HepG2 (cell line): Measurements from ENCODE around the gene LTK. TPM values are rescaled to one million over a fixed set of nuclear protein-coding genes. Genes with fewer than 3 reads are reported as not detected.

Experiments
- ARID5B ChIP-seq: IDR thresholded peaks from 2 replicates; pipeline ENCODE4 v1.4.0; 2020; ENCODE audit warnings: mild to moderate bottlenecking, missing genetic modification reagents
- ATF4 ChIP-seq, 2 experiments: fragments of 450-650 bp in 1 of 2; sonication (generic) in 1 of 2; formaldehyde crosslinking; IDR thresholded peaks; 2 replicates each; pipeline versions ENCODE4 v1.5.0 to v1.8.0; 2020 to 2022; ENCODE audit warnings: mild to moderate bottlenecking in 1 of 2, missing genetic modification reagents in 1 of 2
- CEBPB ChIP-seq: IDR thresholded peaks from 2 replicates; pipeline ENCODE4 v1.6.1; 2011; ENCODE audit warnings: low read depth, low read length, improper control_type of control experiment, borderline replicate concordance
- DZIP1 ChIP-seq: sonication (generic); formaldehyde crosslinking; IDR thresholded peaks from 2 replicates; pipeline ENCODE4 v1.5.0; 2020; ENCODE audit warnings: mild to moderate bottlenecking, missing genetic modification reagents
- MED1 ChIP-seq: sonication (generic); formaldehyde crosslinking; IDR thresholded peaks from 2 replicates; pipeline ENCODE4 v1.4.0; 2020; ENCODE audit warnings: missing genetic modification reagents
- SIX4 ChIP-seq: sonication (generic); formaldehyde crosslinking; IDR thresholded peaks from 2 replicates; pipeline ENCODE4 v1.4.0; 2020; ENCODE audit warnings: missing genetic modification reagents
- ZKSCAN1 ChIP-seq: fragments of 150-350 bp; IDR thresholded peaks from 2 replicates; pipeline ENCODE4 v1.6.1; 2014; ENCODE audit warnings: low read length
- ZMYM3 ChIP-seq: sonication (generic); formaldehyde crosslinking; IDR thresholded peaks from 2 replicates; pipeline ENCODE4 v1.5.1; 2020; ENCODE audit warnings: mild to moderate bottlenecking, missing genetic modification reagents
- ZNF367 ChIP-seq: sonication (generic); formaldehyde crosslinking; IDR thresholded peaks from 2 replicates; pipeline ENCODE4 v1.4.0; 2020; ENCODE audit warnings: missing genetic modification reagents, borderline replicate concordance
- polyA plus RNA-seq, 8 experiments: library from polyadenylated mRNA; depleted of rRNA in 3 of 8; stranded (reverse) in 7 of 8; unstranded in 1 of 8; fragments of >200 nt; fragmentation: Illumina TruSeq in 4 of 8; extraction: Trizol in 4 of 8; gene quantifications; 2 replicates each; pipeline versions ENCODE4 v1.2.1 to v1.2.3, GENCODE V29; 2011 to 2016; ENCODE audit warnings: low read depth in 4 of 8, missing spikeins in 1 of 8, mixed read lengths in 1 of 8; ENCODE audit not compliant: insufficient read depth in 1 of 8
- total RNA-seq, 5 experiments: library from RNA; depleted of rRNA; stranded (reverse); fragments of >200 nt; fragmentation: Illumina TruSeq; extraction: Trizol; gene quantifications; 2 replicates each; pipeline ENCODE4 v1.2.3, GENCODE V29; 2016; ENCODE audit warnings: low read depth in 1 of 5

LTK gene
- total and polyA plus RNA-seq, 2 of the 13 experiments (the other 11 are each of a cell fraction or from before 2014, with no cell fraction given) = 0.01 TPM; not detected in 1

GRCh38 chr15:41550066-41550775 lies 36.6 kb upstream of the LTK start (continued):
- TF ChIP-seq DZIP1 (CRISPR knock-in tag) = no peak
- no peak for TF ChIP-seq ZNF367 (CRISPR knock-in tag)
- peak; percentile 78 for TF ChIP-seq ZKSCAN1
- no peak for TF ChIP-seq SIX4
- peak; percentile 58; the same call in 1 of the 2 replicates for TF ChIP-seq CEBPB
- TF ChIP-seq ATF4 (CRISPR knock-in tag; IDR thresholded peaks at IDR 0.05) = no peak
- 0 out of 2 replicates have a peak, but pooled peaks have one; percentile 35 for TF ChIP-seq ZMYM3 (CRISPR knock-in tag)
- TF ChIP-seq ARID5B = 0 out of 2 replicates have a peak, but pooled peaks have one; percentile 7
- TF ChIP-seq MED1 (CRISPR knock-in tag) = no peak
